Measurements from ENCODE around the gene MIER2. TPM values are rescaled to one million over a fixed set of nuclear protein-coding genes. Genes with fewer than 3 reads are reported as not detected.

MIER2 gene
- polyA plus RNA-seq, 12 donors: 19.5 to 35.2 (median 24.1) TPM; not detected in 1

- DNase-seq: no peak
Measured at GRCh38 chr19:310781-311496, 33.7 kb downstream of the MIER2 start.

GRCh38 chr19:310141-310651 lies 34.4 kb downstream of the MIER2 start:
- no peak for DNase-seq

- no peak for DNase-seq
Measured at GRCh38 chr19:309206-309565, 35.4 kb downstream of the MIER2 start.

- DNase-seq: no peak
Measured at GRCh38 chr19:308471-309205, 36.0 kb downstream of the MIER2 start.

GRCh38 chr19:307793-308420 lies 36.7 kb downstream of the MIER2 start:
- DNase-seq: no peak

GRCh38 chr19:307111-307531 lies 37.5 kb downstream of the MIER2 start:
- no peak for DNase-seq

- DNase-seq: no peak
Measured at GRCh38 chr19:306151-306900, 38.3 kb downstream of the MIER2 start.

GRCh38 chr19:305240-306150 lies 39.1 kb downstream of the MIER2 start:
- no peak for DNase-seq

- no peak for DNase-seq
Measured at GRCh38 chr19:296476-297225, 47.9 kb downstream of the MIER2 start.

- no peak for DNase-seq
Measured at GRCh38 chr19:295687-296370, 48.8 kb downstream of the MIER2 start.

- DNase-seq: no peak
Measured at GRCh38 chr19:294946-295686, 49.5 kb downstream of the MIER2 start.

- no peak for DNase-seq
Measured at GRCh38 chr19:294341-294945, 50.2 kb downstream of the MIER2 start.

GRCh38 chr19:293436-294110 lies 51.0 kb downstream of the MIER2 start:
- DNase-seq: no peak

- DNase-seq: no peak
Measured at GRCh38 chr19:292951-293350, 51.6 kb downstream of the MIER2 start.

GRCh38 chr19:292281-292884 lies 52.2 kb downstream of the MIER2 start:
- DNase-seq: no peak

- DNase-seq: no peak
Measured at GRCh38 chr19:291561-292280, 52.9 kb downstream of the MIER2 start.

All from muscle of arm (tissue), 12 donors.